Activated CD4-positive, alpha-beta T cell treated with anti-CD3 and anti-CD28 coated beads, Interleukin-2, amount 50 U/mL, for 1 hour (primary cell): ENCODE measurements around the gene TADA2B.

Experiments used
- DNase-seq: peaks from one replicate; pipeline ENCODE4 v3.0.0-alpha.2; 2020

Gene TADA2B, protein sequence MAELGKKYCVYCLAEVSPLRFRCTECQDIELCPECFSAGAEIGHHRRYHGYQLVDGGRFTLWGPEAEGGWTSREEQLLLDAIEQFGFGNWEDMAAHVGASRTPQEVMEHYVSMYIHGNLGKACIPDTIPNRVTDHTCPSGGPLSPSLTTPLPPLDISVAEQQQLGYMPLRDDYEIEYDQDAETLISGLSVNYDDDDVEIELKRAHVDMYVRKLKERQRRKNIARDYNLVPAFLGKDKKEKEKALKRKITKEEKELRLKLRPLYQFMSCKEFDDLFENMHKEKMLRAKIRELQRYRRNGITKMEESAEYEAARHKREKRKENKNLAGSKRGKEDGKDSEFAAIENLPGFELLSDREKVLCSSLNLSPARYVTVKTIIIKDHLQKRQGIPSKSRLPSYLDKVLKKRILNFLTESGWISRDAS

GRCh38 chr4:7043284-7044136 lies at the start of gene TADA2B:
TADA2B (plus strand) TSS chr4:7043372; CDS start chr4:7043580, 208 bp downstream.
- DNase-seq: peak; percentile 55

- DNase-seq: no peak
Observed at GRCh38 chr4:6996481-6996880, 46.7 kb upstream of the TADA2B start.

GRCh38 chr4:6999172-7000086 lies 43.7 kb upstream of the TADA2B start:
- peak; percentile 26 for DNase-seq

- DNase-seq: no peak
Observed at GRCh38 chr4:7000421-7001176, 42.6 kb upstream of the TADA2B start.

DNA sequence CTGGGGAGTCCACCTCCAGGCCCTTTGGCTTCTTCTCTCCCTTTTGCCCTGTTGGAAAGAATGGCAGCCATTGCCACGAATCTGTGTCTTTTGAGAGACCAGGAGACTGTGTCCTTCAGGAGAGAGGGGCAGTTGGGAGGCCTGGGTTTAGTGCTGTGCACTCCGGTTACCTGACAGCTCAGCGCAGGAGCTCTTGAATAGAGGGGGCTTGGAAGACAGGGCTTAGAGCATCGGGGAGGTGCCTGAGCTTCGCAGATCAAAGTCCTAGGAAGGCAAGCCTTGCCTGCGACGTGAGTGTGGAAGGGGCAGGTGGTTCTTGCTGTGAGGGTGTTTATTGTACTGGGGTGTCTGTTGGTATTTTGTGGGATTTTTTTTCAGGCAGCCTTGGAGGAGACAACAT lies 41.9 kb upstream of the TADA2B start:
- no peak for DNase-seq

GRCh38 chr4:7002336-7002735 lies 40.8 kb upstream of the TADA2B start:
- DNase-seq: no peak

GRCh38 chr4:7003176-7003878 lies 39.8 kb upstream of the TADA2B start:
- DNase-seq: no peak

- no peak for DNase-seq
Observed at GRCh38 chr4:7003879-7004240, 39.3 kb upstream of the TADA2B start.

DNA sequence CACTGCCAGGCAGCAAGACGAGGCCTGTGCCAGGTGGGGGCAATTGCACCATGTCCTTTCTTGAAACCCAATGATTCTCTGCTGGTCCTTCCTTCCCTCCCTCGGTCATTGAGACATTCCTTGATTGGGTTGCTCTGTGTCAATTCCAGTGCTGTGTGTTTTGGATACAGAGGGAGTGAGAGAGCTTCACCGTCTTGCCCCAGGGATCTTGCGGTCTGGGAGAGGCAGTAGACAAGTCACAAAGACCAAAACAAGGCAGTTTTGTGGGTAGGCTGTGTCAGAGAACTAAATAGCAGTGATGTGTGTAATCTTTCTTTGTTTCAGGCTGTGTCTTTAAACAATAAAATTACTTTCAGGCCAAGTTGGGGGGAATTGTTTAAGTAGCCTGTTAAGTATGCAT lies 38.8 kb upstream of the TADA2B start:
- DNase-seq: no peak

DNA sequence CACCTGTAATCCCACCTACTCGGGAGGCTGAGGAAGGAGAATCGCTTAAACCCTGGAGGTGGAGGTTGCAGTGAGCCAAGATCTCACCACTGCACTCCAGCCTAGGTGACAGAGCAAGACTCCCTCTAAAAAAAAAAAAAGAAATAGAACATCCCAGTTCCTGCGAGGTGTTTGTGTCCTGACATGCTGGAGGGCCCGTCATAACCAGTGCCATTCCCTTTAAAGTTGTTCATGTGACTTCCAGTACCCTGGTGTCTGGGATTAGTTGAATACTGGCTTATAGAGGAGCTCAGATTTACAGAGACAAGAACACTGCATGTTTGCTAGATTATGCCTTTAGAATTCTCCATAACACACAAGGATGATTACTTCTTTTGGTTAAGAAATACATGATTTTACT lies 37.6 kb upstream of the TADA2B start:
- no peak for DNase-seq

DNA sequence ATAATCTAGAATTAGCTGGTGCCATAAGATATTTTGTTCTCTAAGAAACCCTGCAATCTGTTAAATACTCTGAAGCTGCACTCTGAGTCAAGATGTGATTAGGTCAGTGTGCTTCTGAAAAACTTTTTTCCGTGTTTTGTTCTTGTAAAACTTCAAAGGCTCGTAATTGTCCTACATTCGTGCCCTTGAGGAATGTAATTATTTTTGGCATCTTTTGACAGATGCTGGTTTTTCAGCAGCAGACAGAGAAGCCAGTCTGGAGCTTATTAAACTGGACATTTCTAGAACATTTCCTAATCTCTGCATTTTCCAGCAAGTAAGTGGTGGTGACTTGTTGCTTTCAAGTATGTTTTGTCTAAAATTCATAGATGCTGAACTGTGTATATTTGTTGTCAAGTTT lies 36.8 kb upstream of the TADA2B start:
- no peak for DNase-seq

DNA sequence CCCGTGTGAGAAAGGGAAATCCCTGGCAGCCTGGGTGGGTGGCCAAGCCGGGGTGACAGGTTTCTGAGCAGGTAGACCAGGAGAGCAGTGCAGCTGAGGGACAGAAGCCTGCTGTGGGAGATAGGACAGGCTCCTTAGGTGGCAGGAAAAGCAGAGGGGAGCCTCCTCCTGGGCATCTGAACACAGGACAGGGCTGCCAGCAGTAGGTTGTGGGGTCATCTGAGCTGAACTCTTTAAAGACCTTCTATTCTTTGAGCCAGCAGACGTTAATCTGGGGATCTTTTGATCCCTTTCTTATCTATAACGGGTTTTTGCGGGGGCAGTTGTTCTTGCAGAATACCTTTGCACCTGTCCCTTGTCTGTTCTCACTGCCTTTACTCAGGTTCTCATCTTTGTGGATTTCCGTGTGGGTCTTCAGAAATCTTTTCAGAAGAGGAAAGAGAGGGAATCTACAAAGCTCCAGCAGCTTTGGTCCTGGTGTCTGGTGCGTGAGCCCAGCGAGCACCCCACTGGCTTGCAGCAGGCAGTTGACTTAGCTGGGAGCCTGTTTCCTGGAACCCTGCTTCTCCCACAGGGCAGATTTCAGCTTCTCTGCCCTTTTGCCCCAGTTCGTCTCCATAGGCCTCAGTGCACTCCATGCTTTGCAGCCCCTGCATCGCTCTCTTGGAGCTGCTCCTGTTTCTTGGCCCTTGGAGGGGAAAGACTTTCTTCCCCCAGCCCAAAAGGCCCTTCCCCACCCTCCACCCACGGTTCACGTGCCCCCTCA lies 35.8 kb upstream of the TADA2B start:
- no peak for DNase-seq

DNA sequence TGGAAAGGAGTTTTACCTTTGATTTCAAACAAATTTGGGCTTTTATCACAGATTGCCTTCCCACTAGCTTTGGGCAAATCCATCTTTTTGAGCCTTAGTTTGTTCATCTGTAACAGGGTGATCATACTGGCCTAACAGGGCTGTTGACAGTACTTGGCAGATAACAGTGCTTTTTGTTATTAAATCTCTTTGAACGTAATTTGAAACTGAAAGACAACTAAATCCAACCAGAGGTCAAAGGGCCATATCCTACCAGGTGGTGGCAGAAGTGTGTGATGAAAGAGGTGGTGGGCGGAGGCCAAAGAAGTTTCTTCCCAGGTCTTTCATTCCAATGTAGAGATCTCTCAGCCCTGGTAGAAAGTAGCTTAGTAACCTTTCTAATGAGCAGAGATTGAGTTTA lies 35.2 kb upstream of the TADA2B start:
- no peak for DNase-seq

DNA sequence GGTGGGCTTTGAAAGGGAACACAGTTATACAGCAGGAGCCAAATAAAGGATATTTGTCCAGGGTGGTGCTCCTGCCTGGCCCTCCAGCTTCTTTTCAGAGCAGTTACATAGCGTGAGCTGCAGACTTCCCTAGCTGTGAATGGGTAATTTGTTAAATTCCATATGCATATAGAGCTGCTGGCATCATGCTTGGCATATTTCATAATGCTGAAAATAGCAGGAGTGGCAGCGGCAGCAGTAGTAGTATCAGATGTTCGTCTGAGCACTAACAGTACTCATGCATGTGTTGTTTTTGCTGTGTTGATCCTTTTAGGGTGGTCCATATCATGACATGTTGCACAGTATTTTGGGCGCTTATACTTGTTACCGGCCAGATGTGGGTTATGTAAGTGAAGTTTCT lies 33.6 kb upstream of the TADA2B start:
- DNase-seq: no peak

DNA sequence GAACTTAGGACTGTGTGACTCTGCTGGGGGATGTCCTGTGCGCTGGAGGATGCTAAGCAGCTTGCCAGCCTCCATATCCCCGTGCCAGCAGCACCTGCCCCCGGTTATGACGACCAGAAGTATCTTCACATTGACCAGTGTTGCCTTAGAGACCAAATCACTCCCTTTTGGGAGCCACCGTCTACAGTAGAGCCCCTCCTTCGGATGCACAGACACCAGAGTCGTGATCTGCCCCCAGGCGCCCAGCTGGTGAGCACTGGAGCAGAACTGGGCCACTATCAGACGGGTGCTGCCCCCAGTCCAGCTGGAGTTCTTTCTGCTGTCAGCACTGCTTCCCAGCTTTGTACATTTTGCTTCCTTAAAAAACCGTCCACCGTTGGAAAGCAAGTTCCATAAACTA lies 30.0 kb upstream of the TADA2B start:
- DNase-seq: no peak

DNA sequence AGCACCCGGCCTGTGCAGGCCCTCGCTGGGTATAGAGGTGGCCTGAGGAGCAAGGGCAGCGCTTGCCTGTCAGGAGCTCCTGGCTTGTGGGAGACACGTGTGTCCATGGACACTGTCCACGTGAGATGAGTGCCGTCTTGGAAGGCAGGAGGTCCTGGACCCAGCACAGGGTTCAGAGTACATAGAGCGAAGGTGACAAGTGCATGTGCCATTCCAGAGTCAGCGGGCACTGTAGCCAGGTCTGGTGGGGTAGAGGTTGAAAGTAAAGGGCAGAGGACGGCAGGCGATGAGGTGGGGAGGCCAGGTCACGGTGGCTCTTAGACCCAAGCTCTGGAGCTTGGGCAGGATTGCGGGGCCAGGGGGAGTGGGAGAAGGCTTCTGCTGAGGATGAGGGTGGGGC lies 28.4 kb upstream of the TADA2B start:
- no peak for DNase-seq

- DNase-seq: no peak
Observed at GRCh38 chr4:7015383-7016035, 27.7 kb upstream of the TADA2B start.

DNA sequence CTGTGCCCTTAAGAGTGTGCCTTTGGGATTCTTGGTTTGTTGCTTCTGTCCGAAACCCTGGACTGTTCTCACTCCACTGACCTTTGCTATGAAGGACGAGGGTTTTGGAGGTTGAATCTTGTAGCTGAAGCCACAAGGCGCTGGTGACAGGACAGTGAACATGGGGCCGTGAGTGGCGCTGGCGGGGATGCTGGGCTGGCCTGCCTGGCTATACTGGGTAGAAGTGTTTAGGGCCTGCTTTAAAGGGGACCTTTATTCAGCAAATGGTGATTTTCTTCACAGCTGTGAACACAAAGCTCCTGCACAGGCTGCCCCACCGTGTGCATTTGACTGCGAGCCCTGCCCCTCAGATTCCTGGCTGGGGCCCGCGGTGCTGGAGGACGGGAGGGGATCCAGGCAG lies 27.1 kb upstream of the TADA2B start:
- DNase-seq: no peak

DNA sequence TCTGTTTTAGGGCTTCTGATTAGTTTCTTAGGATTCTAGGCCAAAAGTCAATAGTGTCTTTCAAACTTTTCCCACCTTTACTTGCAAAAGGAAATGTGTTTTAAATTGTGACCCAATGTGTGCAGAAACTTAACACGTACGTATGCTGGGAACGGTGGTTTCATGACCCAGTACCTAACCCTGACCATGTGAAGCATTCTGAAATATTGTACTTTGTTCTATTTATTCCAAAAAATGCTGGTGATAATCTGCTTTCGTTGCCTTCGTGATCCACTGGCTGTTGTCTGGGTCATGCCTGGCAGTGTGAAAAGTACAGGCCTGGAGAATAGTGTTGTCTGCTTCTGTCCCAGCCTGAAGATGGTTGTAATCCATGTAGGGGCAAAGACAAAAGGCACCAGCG lies 26.7 kb upstream of the TADA2B start:
- no peak for DNase-seq

DNA sequence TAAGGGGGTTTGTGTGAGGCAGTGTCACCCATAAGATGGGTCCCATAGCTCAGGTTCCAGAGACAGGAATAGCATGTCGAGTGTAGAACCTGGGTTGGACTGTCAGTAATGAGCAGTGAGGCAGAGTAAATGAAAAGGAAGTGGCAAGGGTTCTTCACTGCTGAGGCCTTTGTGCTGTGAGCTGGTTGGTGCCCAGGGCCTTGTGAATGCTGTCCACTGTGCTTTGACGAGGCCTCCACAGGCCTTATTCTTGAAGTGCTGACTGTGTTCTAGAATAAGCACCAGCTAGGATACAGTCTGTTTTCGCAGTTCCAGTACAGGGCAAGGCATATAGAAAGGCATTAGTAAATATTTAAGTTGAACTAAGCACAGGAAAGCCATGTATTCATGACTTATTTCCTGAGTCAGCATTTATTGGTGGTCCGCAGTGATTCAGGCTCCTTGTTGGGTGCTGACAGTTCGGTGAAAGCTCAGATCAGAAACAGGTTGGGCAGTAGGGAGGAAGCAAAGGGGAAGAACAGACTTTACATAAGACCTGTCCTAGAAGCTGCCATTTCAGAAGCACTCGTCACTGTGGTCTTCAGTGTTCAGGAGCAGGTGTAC lies 25.6 kb upstream of the TADA2B start:
- no peak for DNase-seq
